Ishikawa (cell line): ENCODE data around the gene FAM222B.

Experiments used
- CEBPB ChIP-seq: IDR thresholded peaks from 2 replicates; pipeline ENCODE4 v1.6.1; 2012
- CREB1 ChIP-seq: IDR thresholded peaks from 2 replicates; pipeline ENCODE4 v1.6.1; 2012; ENCODE audit warnings: low read depth
- EGR1 ChIP-seq: IDR thresholded peaks from 2 replicates; pipeline ENCODE4 v1.6.1; 2012
- EP300 ChIP-seq: IDR thresholded peaks from 2 replicates; pipeline ENCODE4 v1.6.1; 2012; ENCODE audit warnings: borderline replicate concordance
- FOXM1 ChIP-seq: IDR thresholded peaks from 2 replicates; pipeline ENCODE4 v1.6.1; 2012; ENCODE audit warnings: low read depth, borderline replicate concordance
- NFIC ChIP-seq: IDR thresholded peaks from 2 replicates; pipeline ENCODE4 v1.6.1; 2012
- RAD21 ChIP-seq: IDR thresholded peaks from 2 replicates; pipeline ENCODE4 v1.6.1; 2012; ENCODE audit warnings: low read depth
- TAF1 ChIP-seq: IDR thresholded peaks from 2 replicates; pipeline ENCODE4 v1.6.1; 2012; ENCODE audit warnings: low read depth, mild to moderate bottlenecking
- TCF12 ChIP-seq: IDR thresholded peaks from 2 replicates; pipeline ENCODE4 v1.6.1; 2012; ENCODE audit warnings: low read depth
- TEAD4 ChIP-seq: IDR thresholded peaks from 2 replicates; pipeline ENCODE4 v1.6.1; 2012
- USF1 ChIP-seq: IDR thresholded peaks from 2 replicates; pipeline ENCODE4 v1.6.1; 2012
- YY1 ChIP-seq: IDR thresholded peaks from 2 replicates; pipeline ENCODE4 v1.6.1; 2012; ENCODE audit warnings: low read depth
- ZBTB7A ChIP-seq: IDR thresholded peaks from 2 replicates; pipeline ENCODE4 v1.6.1; 2012; ENCODE audit warnings: low read depth
- TF ChIP-seq, protein P1 (sequence below): IDR thresholded peaks from 2 replicates; pipeline ENCODE4 v1.6.1; 2012
- TF ChIP-seq, protein P2 (sequence below): IDR thresholded peaks from 2 replicates; pipeline ENCODE4 v1.6.1; 2012; ENCODE audit warnings: low read depth, mild to moderate bottlenecking

FAM222B gene

GRCh38 chr17:28861393-28862203, 19.0 kb upstream of the FAM222B start:
- no peak for TF ChIP-seq TAF1
- TF ChIP-seq, protein P1, sequence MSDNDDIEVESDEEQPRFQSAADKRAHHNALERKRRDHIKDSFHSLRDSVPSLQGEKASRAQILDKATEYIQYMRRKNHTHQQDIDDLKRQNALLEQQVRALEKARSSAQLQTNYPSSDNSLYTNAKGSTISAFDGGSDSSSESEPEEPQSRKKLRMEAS: no peak
- no peak for TF ChIP-seq YY1

- TF ChIP-seq RAD21 (no peak), EP300 (no peak), EGR1 (no peak), FOXM1 (no peak), TCF12 (no peak), ZBTB7A (no peak), CREB1 (no peak)
- TF ChIP-seq, protein P2, sequence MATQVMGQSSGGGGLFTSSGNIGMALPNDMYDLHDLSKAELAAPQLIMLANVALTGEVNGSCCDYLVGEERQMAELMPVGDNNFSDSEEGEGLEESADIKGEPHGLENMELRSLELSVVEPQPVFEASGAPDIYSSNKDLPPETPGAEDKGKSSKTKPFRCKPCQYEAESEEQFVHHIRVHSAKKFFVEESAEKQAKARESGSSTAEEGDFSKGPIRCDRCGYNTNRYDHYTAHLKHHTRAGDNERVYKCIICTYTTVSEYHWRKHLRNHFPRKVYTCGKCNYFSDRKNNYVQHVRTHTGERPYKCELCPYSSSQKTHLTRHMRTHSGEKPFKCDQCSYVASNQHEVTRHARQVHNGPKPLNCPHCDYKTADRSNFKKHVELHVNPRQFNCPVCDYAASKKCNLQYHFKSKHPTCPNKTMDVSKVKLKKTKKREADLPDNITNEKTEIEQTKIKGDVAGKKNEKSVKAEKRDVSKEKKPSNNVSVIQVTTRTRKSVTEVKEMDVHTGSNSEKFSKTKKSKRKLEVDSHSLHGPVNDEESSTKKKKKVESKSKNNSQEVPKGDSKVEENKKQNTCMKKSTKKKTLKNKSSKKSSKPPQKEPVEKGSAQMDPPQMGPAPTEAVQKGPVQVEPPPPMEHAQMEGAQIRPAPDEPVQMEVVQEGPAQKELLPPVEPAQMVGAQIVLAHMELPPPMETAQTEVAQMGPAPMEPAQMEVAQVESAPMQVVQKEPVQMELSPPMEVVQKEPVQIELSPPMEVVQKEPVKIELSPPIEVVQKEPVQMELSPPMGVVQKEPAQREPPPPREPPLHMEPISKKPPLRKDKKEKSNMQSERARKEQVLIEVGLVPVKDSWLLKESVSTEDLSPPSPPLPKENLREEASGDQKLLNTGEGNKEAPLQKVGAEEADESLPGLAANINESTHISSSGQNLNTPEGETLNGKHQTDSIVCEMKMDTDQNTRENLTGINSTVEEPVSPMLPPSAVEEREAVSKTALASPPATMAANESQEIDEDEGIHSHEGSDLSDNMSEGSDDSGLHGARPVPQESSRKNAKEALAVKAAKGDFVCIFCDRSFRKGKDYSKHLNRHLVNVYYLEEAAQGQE: no peak
Observed at GRCh38 chr17:28860363-28860808, 17.8 kb upstream of the FAM222B start.

DNA sequence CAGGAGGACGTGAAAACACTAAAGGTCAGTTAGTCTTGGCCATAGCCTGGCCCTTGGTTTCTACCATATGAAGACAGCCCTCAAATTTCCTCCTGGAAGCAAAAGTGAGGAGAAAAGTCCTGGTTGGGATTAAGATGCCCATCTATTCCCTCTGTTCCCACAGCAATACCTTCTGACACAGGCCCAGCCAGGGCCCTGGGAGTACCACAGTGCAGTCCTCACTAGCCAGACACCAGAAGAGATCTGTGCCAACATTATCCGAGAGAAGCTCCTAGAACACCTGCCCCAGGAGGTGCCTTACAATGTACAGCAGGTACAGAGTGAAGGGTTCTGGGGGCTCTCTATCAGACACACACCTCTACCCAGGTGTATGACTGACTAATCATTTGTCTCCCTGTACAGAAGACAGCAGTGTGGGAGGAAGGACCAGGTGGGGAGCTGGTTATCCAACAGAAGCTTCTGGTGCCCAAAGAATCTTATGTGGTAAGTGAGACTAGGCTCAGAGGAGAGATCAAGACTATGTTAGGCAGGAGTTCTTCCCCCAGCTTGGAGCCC, 16.3 kb upstream of the FAM222B start:
- TF ChIP-seq CREB1: no peak
- no peak for TF ChIP-seq USF1

DNA sequence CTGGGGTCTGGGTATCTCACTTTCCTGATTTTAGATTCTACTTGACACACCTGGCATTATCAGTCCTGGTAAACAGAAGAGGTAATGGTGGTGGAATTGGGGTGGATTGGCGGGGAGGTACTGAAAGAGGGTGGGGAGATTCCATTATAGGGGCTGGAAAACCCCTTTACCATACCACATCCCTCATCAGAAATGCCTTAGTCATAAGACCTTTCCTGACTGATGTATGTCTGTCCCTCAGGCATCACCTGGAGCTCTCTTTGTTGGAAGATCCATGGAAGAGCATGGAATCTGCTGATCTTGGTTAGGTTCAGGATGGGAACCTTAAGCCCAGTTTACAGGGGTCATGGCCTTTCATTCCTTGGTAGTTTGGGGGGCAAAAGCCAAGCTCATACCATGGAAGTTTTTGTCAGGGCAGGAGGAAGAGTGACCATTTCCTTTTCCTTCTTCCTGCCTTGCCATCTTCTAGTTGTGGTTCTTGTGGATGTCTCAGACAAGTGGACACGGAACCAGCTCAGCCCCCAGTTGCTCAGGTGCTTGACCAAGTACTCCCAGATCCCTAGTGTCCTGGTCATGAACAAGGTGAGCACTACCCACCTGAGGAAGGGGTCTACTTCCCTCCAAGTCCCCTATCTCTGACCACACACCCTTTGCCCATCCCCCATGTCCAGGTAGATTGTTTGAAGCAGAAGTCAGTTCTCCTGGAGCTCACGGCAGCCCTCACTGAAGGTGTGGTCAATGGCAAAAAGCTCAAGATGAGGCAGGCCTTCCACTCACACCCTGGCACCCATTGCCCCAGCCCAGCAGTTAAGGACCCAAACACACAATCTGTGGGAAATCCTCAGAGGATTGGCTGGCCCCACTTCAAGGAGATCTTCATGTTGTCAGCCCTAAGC, 15.6 kb upstream of the FAM222B start:
- TF ChIP-seq TEAD4: no peak
- no peak for TF ChIP-seq EP300
- TF ChIP-seq TAF1: no peak
- TF ChIP-seq TCF12: no peak
- TF ChIP-seq RAD21: no peak
- no peak for TF ChIP-seq EGR1
- TF ChIP-seq NFIC: no peak
- no peak for TF ChIP-seq USF1
- TF ChIP-seq, protein P1: no peak

GRCh38 chr17:28856028-28856574, 13.5 kb upstream of the FAM222B start:
- TF ChIP-seq TAF1 (no peak), RAD21 (no peak), NFIC (no peak), EP300 (no peak), CREB1 (no peak), EGR1 (no peak), TEAD4 (no peak), CEBPB (no peak), TCF12 (no peak), USF1 (no peak), YY1 (no peak)
- TF ChIP-seq, protein P2: no peak
- TF ChIP-seq, protein P1: no peak
